ENCODE results near the gene TSC22D1.
A peak's percentile ranks its signal among the peaks of the same experiment; 100 is the strongest.
"Not testable (repeated sequence)": the region's sequence is repeated elsewhere in the genome, so short reads cannot be mapped to it uniquely, and the experiment has no call there.

TSC22D1 gene

DNA sequence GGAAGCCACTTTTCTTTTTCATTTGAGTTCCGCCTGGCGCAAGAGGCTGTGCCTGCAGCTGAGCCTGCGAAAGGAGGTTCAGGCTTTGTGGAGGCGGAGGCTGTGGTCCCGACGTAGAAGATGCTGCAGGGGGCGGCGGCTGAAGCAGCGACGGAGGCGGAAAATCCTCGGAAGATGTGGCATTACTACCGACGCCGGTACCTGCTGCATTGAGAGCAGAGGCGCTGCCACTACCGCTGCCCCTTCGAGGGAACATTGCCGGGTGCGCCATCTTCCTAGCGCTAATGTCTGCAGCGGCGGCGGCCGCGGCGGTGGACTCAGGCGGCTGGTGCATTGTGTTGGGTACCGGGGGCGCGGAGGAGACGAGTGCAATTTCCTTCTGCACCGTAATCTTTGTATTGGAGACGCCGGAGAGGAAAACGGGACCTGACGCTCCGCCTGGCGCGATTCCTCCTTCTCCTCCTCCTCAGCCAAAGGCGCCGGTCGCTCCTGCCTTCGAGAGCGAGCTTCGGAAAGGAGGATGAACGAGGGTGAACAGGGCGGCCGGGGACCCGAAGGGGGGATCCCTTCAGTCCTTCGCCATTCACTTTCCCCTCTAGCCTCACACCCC lies at the start of gene TSC22D1:
Gene TSC22D1, minus strand, starts transcription at position 590 of the 610 bp plus-strand sequence. Its CDS starts 256 bp downstream, at position 334.
- no peak for DNase-seq (ENCODE audit: low read depth)

DNA sequence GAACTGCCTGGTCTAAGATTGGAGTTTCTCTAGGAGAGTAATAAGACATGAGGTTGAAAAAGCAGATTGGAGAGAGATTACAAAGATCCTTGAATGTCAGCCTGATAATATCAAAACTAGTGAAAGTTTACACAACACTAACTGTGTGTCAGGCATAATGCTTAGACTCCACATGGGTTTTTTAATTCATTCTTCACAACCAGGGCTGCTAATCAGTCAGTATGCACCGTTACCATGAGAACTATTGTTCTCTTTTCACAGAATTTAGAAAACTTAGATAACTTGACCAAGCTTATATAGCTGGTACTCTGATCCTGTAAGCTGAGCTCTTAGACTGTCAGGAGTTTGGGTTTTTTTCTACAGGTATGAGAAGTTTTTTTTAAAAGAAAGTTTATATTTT lies 46.6 kb upstream of the TSC22D1 start:
- DNase-seq (ENCODE audit: low read depth) = no peak

DNA sequence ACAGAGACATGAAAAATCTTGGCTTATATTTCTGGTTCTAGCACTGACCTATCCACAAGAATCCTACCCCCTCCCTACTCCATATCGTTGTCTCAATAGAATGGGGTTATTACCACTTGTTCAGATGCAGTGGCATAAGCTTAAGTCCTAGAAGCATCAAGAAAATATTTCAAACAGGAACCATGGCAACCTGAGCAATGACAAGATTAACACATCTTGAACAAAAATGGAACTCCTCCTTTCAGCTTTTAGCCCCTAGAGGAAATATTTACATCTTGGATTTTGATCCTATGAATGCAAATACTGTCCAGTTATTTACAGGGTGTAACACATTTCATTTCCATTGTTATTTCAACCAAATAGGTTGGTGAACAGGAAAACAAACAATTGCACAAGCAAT lies 46.1 kb upstream of the TSC22D1 start:
- DNase-seq (ENCODE audit: low read depth) = no peak

DNA sequence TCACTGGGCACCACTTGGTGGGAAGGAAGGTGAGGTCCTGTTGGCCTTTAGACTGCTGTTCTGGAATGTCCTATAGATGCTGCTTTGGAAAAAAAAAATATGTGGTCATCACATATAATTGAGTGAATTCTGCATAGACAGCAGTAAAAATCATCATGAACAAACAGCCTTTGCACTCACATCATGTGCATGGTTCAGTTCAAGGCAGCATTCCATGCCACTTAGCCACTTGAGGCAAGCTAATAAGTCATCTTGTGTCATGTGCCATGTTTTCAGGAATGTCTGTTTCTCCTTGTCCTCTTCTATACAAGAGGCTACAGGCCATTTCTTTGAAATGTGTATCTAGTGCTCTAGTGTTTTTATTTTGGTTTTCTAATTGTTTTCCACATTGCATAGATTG lies 43.9 kb upstream of the TSC22D1 start:
- DNase-seq (ENCODE audit: low read depth) = no peak

DNA sequence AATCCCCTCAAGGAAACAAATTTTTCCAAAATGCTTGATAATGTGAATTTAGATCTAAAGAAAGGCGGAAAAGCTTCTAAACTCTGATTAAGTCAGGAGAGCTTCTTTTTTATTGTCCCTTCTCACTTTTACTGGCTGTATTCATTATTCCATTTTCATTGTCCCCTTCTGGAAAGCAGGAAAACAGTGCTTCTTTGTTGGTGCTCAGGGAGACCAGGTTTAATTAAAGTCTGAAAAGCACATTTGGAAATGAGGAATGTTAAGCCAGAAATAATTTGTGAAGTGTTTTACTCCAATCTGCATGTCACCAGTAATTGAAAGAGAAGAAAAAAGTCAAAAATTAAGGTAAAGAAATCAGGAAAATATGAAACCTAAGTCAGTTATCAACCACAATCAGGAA lies 43.5 kb upstream of the TSC22D1 start:
- DNase-seq (ENCODE audit: low read depth) = no peak

DNA sequence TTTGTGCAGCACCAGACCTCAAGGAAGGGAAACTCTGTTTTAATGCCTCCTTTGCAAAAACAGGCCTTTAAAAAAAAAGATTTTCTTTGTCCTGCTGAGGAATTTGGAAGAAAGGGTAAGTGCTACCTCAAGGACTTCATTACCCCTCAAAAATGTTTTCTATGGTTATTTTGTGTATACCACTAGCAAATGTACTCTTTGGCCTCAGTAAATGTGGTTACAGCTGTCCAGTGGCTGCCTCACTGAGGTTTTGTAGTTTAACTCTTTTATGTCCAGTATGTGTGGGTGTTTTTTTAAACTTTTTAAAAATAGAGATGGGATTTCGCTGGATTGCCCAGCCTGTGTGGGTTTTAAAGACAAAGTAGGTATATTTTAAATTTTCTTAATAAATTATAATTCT lies 42.2 kb upstream of the TSC22D1 start:
- DNase-seq (ENCODE audit: low read depth) = no peak

DNA sequence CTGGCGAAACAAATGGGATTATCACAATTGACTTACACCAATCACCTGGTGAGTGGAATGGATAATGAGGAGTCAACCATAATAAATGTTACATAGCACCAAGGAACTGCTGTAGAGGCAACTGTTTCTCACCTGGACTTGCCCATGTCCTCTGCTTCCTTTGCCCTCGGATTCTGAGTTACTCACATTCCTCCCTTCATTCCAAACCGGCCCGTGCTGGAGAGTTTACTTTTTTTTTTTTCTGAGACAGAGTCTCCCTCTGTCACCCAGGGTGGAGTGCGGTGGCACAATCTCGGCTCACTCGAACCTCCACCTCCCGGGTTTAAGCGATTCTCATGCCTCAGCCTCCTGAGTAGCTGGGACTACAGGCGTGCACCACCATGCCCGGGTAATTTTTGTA lies 41.5 kb upstream of the TSC22D1 start:
- no peak for DNase-seq (ENCODE audit: low read depth)

DNA sequence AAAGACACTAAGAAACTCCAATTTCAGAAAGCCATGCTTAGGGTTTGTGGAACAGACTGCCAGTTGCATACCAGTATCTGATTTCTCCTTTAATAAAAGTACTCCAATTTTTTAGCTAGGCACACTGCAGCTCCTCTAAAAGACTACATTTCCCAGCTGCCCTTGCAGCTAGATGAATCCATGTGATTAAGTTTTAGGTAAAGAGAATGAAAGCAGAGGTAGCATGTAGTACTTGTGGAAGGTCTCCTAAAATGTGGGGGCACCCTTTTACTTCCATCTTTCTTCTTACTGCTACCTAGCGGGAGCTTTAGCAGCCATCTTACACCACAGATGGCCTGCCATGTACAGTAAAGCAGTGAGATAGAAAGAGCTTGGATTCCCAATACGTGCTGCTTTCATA lies 33.0 kb upstream of the TSC22D1 start:
- no peak for DNase-seq (ENCODE audit: low read depth)

DNA sequence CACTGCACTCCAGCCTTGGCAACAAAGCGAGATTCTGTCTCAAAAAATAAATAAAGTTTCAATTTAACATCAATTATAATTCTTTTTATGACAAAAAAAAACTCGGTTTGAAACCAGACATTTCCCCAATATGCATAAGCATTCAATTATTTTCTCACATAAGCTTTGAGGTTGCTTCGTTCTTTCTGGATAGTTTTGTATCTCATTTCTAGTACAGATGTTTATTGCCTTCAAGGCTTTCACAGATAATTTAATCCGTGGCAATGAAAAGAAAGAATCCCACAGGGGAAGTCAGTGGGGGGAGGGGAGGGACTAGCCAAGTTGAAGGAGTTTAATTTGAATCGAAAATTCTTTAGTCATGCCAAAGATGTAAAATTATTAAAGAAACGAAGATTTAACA lies 29.6 kb upstream of the TSC22D1 start:
- no peak for DNase-seq (ENCODE audit: low read depth)

DNA sequence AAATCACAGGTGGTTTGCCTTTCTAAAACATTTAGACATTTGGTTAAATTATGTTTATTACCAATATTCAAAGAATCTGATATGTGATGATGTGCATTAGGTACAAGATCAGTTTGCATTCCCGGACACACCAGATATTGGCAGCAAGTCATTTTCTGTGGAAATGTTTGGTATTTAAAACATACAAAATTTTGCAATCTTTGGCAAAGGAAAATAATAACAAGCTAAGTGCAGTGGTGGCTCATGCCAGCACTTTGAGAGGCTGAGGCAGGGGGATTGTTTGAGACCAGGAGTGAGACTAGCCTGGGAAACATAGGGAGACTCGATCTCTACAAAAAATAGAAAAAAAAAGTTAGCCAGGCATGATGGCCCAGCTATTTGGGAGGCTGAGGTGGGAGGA lies 29.1 kb upstream of the TSC22D1 start:
- no peak for DNase-seq (ENCODE audit: low read depth)

DNA sequence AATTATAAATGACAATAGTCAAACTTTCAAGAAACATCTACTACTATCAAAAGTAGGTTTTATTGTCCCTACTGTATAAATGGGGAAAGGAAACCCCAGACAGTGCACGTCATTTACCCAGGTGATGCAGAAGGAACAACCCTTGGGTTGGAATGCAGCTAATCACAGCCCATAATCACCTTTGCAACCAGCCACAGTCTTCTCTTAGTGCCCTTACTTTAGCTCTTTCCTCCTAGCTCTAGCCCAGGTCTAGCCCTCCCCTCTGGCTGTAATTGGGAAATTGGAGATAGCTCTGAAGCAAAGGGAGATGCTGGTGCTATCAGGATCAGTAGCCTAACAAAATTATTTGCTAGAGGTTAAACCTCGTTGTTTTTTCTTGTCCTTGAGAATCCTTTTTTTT lies 25.5 kb upstream of the TSC22D1 start:
- no peak for DNase-seq (ENCODE audit: low read depth)

DNA sequence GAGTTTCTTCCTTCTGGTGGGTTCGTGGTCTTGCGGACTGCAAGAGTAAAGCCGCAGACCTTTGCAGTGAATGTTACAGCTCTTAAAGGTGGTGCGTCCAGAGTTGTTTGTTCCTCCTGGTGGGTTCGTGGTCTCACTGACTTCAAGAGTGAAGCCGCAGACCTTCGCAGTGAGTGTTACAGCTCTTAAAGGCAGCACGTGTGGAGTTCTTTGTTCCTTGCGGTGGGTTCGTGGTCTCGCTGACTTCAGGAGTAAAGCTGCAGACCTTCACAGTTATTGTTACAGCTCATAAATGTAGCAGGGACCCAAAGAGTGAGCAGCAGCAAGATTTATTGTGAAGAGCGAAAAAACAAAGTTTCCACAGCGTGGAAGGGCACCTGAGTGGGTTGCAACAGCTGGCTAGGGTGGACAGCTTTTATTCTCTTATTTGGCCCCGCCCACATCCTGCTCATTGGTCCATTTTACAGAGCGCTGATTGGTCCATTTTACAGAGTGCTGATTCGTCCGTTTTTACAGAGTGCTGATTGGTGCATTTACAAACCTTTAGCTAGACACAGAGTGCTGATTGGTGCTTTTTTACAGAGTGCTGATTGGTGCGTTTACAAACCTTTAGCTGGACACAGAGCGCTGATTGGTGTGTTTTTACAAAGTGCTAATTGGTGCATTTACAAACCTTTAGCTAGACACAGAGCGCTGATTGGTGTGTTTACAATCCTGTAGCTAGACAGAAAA lies 17.9 kb upstream of the TSC22D1 start:
- DNase-seq (ENCODE audit: low read depth) = not testable (repeated sequence)

DNA sequence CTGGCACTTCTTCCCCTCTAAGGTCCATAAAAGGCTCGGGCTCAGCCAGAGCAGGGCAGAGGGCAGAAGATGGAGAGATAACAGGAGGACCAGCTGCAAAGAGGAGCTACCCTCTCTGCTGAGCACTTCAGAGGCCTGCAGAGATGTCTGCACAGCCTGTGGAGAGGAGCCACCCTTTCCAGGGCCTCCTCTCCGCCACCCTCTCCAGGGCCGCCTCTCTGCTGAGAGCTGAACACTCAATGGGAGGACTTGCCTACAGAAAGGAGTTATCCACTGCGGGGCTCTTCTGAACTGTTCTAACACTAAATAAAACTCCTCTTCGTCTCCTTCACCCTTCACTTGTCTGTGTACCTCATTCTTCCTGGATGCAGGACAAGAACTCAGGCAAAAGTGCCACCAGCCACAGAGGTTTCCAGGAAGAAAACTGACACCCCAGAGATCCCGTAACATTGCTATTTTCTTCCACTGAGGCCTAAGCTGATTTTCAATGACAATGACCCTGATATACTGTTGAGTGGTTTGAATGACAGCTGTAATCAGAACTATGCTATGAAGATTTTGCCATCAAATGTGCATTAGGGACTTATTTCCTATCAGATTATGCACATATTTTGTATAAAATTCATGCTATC lies 16.2 kb upstream of the TSC22D1 start:
- DNase-seq (ENCODE audit: low read depth) = no peak

DNA sequence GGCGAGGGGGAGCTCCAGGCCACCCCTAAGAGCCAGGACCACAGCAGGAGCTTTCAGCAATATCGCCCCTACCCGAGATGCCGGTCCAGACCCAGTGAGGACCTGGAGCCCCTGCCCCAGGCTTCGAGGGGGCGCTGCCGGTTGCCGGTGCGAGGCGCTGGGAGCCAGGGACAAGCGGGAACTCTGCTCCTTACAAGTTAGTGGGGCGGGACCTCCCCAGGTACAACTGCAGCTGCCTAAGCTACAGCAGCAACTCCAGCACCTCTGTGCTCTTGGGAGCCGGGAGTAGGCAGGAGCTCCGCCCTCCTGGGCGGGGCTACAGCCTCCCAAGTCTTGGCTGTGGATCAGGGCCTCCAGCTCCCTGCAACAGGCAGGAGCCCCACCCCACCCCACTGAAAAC lies 15.2 kb upstream of the TSC22D1 start:
- DNase-seq (ENCODE audit: low read depth) = no peak

DNA sequence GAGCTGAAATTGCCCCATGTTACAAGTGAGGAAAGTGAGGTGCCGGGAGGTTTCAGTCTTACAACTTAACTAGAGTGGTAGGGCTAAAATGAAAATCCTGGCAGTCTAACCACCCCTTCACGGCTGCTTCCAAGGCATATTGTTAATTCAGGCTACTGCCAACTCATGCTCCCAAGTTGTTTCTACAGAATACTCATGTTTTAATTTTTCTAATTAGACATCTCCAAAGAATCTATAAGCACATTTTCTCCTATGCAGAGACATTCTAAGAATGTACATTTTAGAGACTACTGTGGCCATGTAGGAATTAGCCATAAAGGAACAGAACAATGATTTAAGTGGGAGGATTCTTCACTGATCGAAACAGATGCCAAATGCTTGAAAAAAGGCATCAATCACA lies 7.0 kb upstream of the TSC22D1 start:
- DNase-seq (ENCODE audit: low read depth) = no peak

DNA sequence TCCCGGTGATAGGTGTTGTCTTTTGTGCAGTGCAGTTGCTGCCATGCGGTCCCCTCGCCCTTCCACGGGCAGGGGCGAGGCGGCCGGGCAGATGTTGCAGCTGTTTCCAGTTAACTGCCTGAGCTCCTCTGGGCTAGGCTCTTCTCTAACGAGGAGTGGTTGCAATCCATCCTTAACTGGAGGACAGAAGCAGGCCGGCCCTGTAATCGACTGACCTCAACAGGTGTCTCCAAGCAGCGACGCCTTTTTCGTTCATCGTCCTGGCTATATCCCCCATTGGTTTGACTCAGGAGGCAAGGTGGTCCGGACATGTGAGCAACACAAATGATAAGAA lies 1.9 kb upstream of the TSC22D1 start:
- DNase-seq (ENCODE audit: low read depth) = no peak

DNA sequence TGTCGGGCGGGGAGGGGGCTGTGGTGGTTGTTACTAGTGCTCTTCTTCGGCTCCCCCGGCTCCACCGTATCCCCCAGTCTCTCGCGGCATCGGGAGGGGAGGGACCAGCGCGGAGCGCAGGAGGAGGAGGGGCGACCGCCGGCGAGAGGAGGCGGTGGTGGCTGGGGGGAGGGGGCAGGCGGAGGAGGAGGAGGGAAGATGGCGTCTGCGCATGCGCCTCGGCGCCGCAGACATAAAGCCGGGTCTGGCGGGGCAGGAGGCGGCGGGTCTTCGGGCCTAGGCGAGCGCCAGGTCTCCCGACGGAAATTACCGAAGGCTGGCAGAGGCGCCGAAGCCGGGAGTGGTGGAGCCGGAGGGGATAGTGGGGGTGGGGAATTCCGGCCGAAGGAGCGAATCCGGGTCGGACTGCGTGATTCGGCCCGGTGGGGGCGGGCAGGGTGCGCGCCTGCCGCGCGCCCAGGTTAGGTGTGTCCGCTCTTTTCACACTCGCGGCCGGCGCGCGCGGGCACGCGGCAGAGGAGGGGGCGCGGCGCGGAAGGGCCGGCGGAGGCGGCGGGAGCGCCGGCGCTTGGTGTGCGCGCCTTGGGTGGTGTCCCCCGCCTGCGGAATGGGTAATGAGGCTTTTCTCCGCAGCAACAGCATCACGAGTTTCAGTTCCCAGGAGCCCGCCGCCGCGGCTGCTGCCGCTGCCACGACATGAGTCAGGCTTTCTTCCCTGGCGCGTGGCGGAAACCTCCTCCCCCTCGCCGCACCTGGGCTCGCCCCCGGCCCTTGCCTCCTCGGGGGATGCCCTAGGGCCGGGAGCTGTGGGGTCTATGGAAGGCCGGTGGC lies 1.3 kb upstream of the TSC22D1 start:
- DNase-seq (ENCODE audit: low read depth) = peak; percentile 71

DNA sequence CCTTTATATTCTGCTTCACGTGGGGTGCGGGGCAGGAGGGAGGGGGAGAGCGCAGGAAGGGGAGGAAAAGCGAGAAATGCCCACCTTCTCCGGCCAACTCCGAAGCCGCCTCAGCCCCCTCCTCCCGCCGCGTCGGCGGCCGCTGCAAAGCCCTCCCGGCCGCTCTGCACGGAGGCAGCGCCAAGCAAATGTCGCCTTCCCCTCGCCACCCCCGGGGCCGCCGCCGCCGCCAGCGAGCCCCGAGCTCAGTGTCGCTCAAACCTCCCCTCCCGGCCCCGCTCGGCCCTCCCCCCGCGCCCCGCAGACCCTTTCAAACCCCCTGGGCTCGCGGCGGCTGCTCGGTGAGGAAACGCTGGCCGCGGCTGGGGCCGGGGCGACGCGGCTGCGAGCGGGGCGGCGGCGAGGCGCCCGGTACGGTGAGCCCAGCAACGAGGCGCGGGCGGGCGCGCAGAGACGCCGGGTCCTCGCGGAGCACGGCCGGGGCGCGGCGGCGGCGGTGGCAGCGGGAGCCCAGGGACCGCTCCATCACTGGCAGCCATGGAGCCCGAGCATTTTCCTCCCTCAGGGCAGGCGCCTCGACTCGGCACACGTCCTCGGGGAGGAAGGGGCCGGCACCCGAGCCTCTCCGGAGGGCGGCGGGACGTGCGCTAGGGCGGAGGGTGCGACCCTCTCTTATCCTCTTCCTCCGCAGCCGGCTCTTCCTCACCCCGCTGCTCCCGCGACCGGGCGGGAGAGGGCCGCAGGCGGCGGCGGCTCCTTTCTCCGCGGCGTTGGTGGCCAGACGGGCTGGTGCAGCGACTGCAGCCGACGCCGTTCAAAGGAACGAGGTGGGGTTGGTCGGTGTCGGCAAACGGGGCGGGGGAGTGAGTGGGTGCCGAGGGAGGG lies 463 bp upstream of the TSC22D1 start:
- DNase-seq (ENCODE audit: low read depth) = no peak

DNA sequence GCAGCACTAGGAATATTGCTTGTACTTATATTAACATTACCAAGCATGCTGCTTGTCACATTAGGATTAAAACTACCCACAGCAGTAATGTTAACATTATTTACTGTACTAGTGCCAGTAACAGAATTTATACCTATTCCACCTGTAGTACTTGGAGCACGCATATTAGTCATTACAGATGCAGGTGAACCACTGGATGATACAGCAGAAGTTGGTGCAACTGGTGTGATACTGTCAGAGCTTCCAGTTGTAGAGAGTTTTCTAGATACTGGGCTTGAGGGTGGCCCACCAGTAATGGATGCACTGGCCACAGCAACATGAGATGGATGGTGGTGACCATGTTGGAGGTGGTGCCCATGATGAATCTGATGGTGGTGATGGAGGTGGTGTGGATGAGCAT lies 1.1 kb downstream of the TSC22D1 start:
- DNase-seq (ENCODE audit: low read depth) = no peak

DNA sequence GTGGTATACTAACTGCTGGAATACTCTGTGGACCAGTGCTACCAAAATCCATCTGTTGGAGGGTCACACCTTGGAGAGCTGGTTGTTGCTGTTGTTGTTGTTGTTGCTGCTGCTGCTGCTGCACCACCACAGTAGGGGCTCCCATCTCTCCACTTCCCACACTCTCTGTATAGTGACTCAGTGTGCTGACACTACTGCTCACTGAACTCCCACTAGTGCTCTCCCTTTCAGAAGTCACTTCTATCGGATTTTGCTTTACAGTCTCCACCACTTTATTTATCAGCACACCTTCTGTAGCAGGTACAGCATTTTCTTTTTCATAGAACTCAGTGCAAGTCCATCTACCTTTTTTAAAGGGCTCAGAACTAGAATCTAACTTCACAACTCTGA lies 1.7 kb downstream of the TSC22D1 start:
- no peak for DNase-seq (ENCODE audit: low read depth)

DNA sequence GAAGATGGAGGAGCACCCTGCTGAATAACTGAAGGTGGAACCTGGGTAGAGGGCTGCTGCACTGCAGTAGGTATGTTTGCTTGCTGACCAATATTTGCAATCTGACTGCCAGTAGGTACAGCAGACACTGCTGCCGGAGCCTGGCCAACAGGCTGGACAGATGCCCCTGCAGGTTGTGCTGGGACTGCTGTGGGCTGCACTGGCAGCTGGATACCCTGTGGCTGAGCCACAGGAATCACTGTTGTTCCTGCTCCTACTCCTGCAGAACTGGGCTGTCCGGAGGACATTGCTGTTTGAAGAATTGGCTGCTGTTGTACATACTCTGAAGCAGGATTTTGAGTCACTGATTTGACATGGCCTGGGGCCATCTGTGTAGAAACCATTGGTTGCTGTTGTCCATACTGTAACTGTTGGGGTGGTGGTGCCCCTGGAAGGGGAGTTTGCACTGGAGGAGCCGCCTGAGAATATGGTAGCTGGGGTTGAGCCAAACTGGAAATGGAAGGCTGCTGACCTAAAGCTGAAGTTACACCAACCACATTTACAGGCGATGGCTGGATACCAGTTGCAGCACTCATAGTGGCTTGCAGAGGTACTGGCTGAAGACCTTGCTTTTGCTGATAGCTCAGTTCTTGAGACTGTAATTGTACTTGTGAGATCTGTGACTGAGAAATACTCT lies 2.2 kb downstream of the TSC22D1 start:
- no peak for DNase-seq (ENCODE audit: low read depth)
